IMR-90 (cell line): ENCODE measurements around the gene FRS3. TPM values are rescaled to one million over a fixed set of nuclear protein-coding genes. Genes with fewer than 3 reads are reported as not detected.
A peak's percentile ranks its signal among the peaks of the same experiment; 100 is the strongest.

ENCODE experiments used
- ATAC-seq: fragments of 200-7000 bp; cut with Tn5 transposase; 2 replicates; pipeline ENCODE4 v1.9.1; 2020; ENCODE audit warnings: low read depth, mild to moderate bottlenecking, moderate library complexity
- BruUV-seq: library from RNA; stranded (reverse); fragments of 400-500 nt; replicated peaks from 2 replicates; lab custom pipeline; 2021; lab: Mats Ljungman, UMichigan
- CTCF ChIA-PET: fragments of 300-600 bp; formaldehyde crosslinking; extraction: SDS; loops from one replicate; lab custom pipeline; 2021; ENCODE audit warnings: antibody characterized with exemption; lab: Yijun Ruan, JAX
- POLR2A ChIA-PET: fragments of 300-600 bp; sonication (Branson Sonifier 250); formaldehyde crosslinking; loops from one replicate; lab custom pipeline; 2022; ENCODE audit warnings: antibody characterized with exemption; ENCODE audit not compliant: unreplicated experiment; lab: Charles Lee
- DNase-seq: peaks from one replicate; pipeline ENCODE4 v3.0.0; 2013
- H2AFZ ChIP-seq: replicated peaks from 2 replicates; pipeline ENCODE3; 2013; ENCODE audit warnings: low read length, mild to moderate bottlenecking; ENCODE audit not compliant: poor library complexity
- H2AK5ac ChIP-seq: 2 replicates; pipeline ENCODE4 v1.6.1; 2013; ENCODE audit warnings: low read depth, low read length, inconsistent platforms
- H2AK9ac ChIP-seq: replicated peaks from 2 replicates; pipeline ENCODE3; 2013; ENCODE audit warnings: mild to moderate bottlenecking, low read depth, low read length, moderate library complexity; ENCODE audit not compliant: poor library complexity
- H2BK120ac ChIP-seq: 2 replicates; pipeline ENCODE4 v1.6.1; 2013; ENCODE audit warnings: low read depth, low read length, inconsistent platforms
- H2BK15ac ChIP-seq: 3 replicates; pipeline ENCODE4 v1.6.1; 2013; ENCODE audit warnings: low read depth, low read length, inconsistent platforms
- H2BK20ac ChIP-seq: 2 replicates; pipeline ENCODE4 v1.6.1; 2013; ENCODE audit warnings: low read depth, mild to moderate bottlenecking, inconsistent platforms, low read length, moderate library complexity
- H2BK5ac ChIP-seq: 2 replicates; pipeline ENCODE4 v1.6.1; 2013; ENCODE audit warnings: mild to moderate bottlenecking, low read depth, low read length, inconsistent platforms; ENCODE audit not compliant: poor library complexity, severe bottlenecking
- H3K14ac ChIP-seq: replicated peaks from 2 replicates; pipeline ENCODE4 v1.6.1; 2013; ENCODE audit warnings: low read depth, low read length, inconsistent platforms
- H3K18ac ChIP-seq: 2 replicates; pipeline ENCODE4 v1.6.1; 2013; ENCODE audit warnings: low read depth, low read length, control low read depth
- H3K23ac ChIP-seq: 2 replicates; pipeline ENCODE4 v1.6.1; 2013; ENCODE audit warnings: low read depth, low read length, inconsistent platforms
- H3K27ac ChIP-seq: 2 replicates; pipeline ENCODE4 v1.5.1; 2013; ENCODE audit warnings: mild to moderate bottlenecking, control low read depth, low read length; ENCODE audit not compliant: insufficient read depth
- H3K27me3 ChIP-seq: 2 replicates; pipeline ENCODE4 v1.6.1; 2013; ENCODE audit warnings: low read length; ENCODE audit not compliant: control insufficient read depth, insufficient read depth
- H3K36me3 ChIP-seq: 2 replicates; pipeline ENCODE4 v1.6.1; 2013; ENCODE audit warnings: low read length, mixed read lengths; ENCODE audit not compliant: control insufficient read depth, insufficient read depth
- H3K4ac ChIP-seq: 2 replicates; pipeline ENCODE4 v1.6.1; 2013; ENCODE audit warnings: low read depth, low read length, inconsistent platforms
- H3K4me1 ChIP-seq: 2 replicates; pipeline ENCODE4 v1.6.1; 2013; ENCODE audit warnings: low read length, mixed read lengths; ENCODE audit not compliant: control insufficient read depth, insufficient read depth
- H3K4me2 ChIP-seq: 2 replicates; pipeline ENCODE4 v1.6.1; 2013; ENCODE audit warnings: low read depth, mild to moderate bottlenecking, control low read depth, low read length, moderate library complexity
- H3K4me3 ChIP-seq: 2 replicates; pipeline ENCODE4 v1.5.1; 2013; ENCODE audit warnings: low read depth, mild to moderate bottlenecking, control low read depth, low read length, moderate library complexity; ENCODE audit not compliant: insufficient read depth
- H3K56ac ChIP-seq: 2 replicates; pipeline ENCODE4 v1.6.1; 2013; ENCODE audit warnings: low read length, inconsistent platforms; ENCODE audit not compliant: insufficient read depth; ENCODE audit errors: extremely low read depth
- H3K79me1 ChIP-seq, 2 experiments: 2 replicates each; pipeline ENCODE4 v1.6.1; 2013; ENCODE audit warnings: low read length in 2 of 2, inconsistent platforms in 1 of 2, low read depth in 1 of 2
- H3K9ac ChIP-seq: 2 replicates; pipeline ENCODE4 v1.6.1; 2013; ENCODE audit warnings: low read depth, low read length, control low read depth
- H3K9me1 ChIP-seq: 2 replicates; pipeline ENCODE4 v1.6.1; 2013; ENCODE audit warnings: low read length, inconsistent platforms; ENCODE audit not compliant: insufficient read depth
- H3K9me3 ChIP-seq: 2 replicates; pipeline ENCODE4 v1.6.1; 2013; ENCODE audit warnings: low read length; ENCODE audit not compliant: control insufficient read depth, insufficient read depth
- H4K20me1 ChIP-seq: 2 replicates; pipeline ENCODE4 v1.6.1; 2013; ENCODE audit warnings: low read length, inconsistent platforms; ENCODE audit not compliant: insufficient read depth
- H4K5ac ChIP-seq: 2 replicates; pipeline ENCODE4 v1.6.1; 2013; ENCODE audit warnings: mild to moderate bottlenecking, low read depth, low read length, control low read depth
- H4K8ac ChIP-seq, 2 experiments: 2 replicates each; pipeline ENCODE4 v1.6.1; 2013; ENCODE audit warnings: low read depth in 2 of 2, low read length in 2 of 2, control low read depth in 1 of 2, inconsistent platforms in 1 of 2
- H4K91ac ChIP-seq: 2 replicates; pipeline ENCODE4 v1.6.1; 2013; ENCODE audit warnings: low read depth, low read length, inconsistent platforms; ENCODE audit not compliant: insufficient read depth
- BHLHE40 ChIP-seq: fragments of 150-350 bp; IDR thresholded peaks from 2 replicates; pipeline ENCODE4 v1.6.1; 2016; ENCODE audit warnings: mild to moderate bottlenecking, low read depth, low read length
- CEBPB ChIP-seq: IDR thresholded peaks from 2 replicates; pipeline ENCODE4 v1.6.1; 2012; ENCODE audit warnings: low read depth, low read length, improper control_type of control experiment
- CHD1 ChIP-seq: IDR thresholded peaks from 2 replicates; pipeline ENCODE4 v1.6.1; 2012; ENCODE audit warnings: low read depth, low read length, improper control_type of control experiment
- FOS ChIP-seq: fragments of 150-350 bp; IDR thresholded peaks from 2 replicates; pipeline ENCODE4 v1.6.1; 2016; ENCODE audit warnings: low read depth, low read length
- MAFK ChIP-seq: IDR thresholded peaks from 2 replicates; pipeline ENCODE4 v1.6.1; 2012; ENCODE audit warnings: low read depth, low read length, improper control_type of control experiment
- MAZ ChIP-seq: IDR thresholded peaks from 2 replicates; pipeline ENCODE4 v1.6.1; 2012; ENCODE audit warnings: low read depth, mild to moderate bottlenecking, low read length, improper control_type of control experiment, moderate library complexity, borderline replicate concordance
- MXI1 ChIP-seq: IDR thresholded peaks from 2 replicates; pipeline ENCODE4 v1.6.1; 2012; ENCODE audit warnings: low read depth, mild to moderate bottlenecking, low read length, moderate library complexity, borderline replicate concordance
- POLR2A ChIP-seq: IDR thresholded peaks from 2 replicates; pipeline ENCODE4 v1.6.1; 2012; ENCODE audit warnings: mild to moderate bottlenecking, low read depth, low read length
- RAD21 ChIP-seq: IDR thresholded peaks from 2 replicates; pipeline ENCODE4 v1.6.1; 2012; ENCODE audit warnings: low read length, improper control_type of control experiment
- RCOR1 ChIP-seq: IDR thresholded peaks from 2 replicates; pipeline ENCODE4 v1.6.1; 2012; ENCODE audit warnings: mild to moderate bottlenecking, low read length, improper control_type of control experiment; ENCODE audit not compliant: insufficient replicate concordance
- RFX5 ChIP-seq: IDR thresholded peaks from 2 replicates; pipeline ENCODE4 v1.8.0; 2012; ENCODE audit warnings: low read depth, mild to moderate bottlenecking, low read length, moderate library complexity
- SMC3 ChIP-seq: fragments of 150-350 bp; IDR thresholded peaks from 2 replicates; pipeline ENCODE4 v1.6.1; 2016; ENCODE audit warnings: low read depth, mild to moderate bottlenecking, antibody characterized with exemption, low read length, moderate library complexity
- WGBS, 2 experiments: methylation state at CpG; one replicate each; pipeline versions ENCODE4 v1.1.5 to v1.1.7; 2013; ENCODE audit warnings: missing lambda C conversion rate in 2 of 2; ENCODE audit not compliant: insufficient read length in 1 of 2; ENCODE audit errors: extremely low coverage in 2 of 2; 5-methylcytosine and 5-hydroxymethylcytosine counted together
- dilution Hi-C: fragments of 300-500 bp; cut with HindIII; formaldehyde crosslinking; loops from one replicate; pipeline ENCODE4 v1.14.3; 2018; ENCODE audit warnings: low sequenced_read_pairs; ENCODE audit not compliant: unreplicated experiment
- in situ Hi-C: fragments of 300-500 bp; cut with MboI; formaldehyde crosslinking; loops from 3 replicates; pipeline ENCODE4 v1.14.3; 2019; ENCODE audit warnings: low sequenced_read_pairs, inconsistent platforms, mixed read lengths
- intact Hi-C: fragments of 100-400 bp; cut with micrococcal nuclease; formaldehyde crosslinking; loops from 2 replicates; pipeline ENCODE4 v1.10.0; 2022
- polyA plus RNA-seq, 3 experiments: library from polyadenylated mRNA; depleted of rRNA; stranded (reverse); fragments of >200 nt; gene quantifications; 2 replicates each; pipeline ENCODE4 v1.2.3, GENCODE V29; 2012; ENCODE audit warnings: low replicate concordance in 1 of 3
- total RNA-seq: library from RNA; depleted of rRNA; stranded (reverse); fragments of >200 nt; gene quantifications from 2 replicates; pipeline ENCODE4 v1.2.3, GENCODE V29; 2012
- TF ChIP-seq, protein P1 (sequence below): fragments of 150-350 bp; IDR thresholded peaks from 2 replicates; pipeline ENCODE4 v1.6.1; 2016; ENCODE audit warnings: low read depth, mild to moderate bottlenecking, low read length, moderate library complexity, borderline replicate concordance
- TF ChIP-seq, protein P2 (sequence below): fragments of 150-350 bp; IDR thresholded peaks from 2 replicates; pipeline ENCODE4 v1.6.1; 2017; ENCODE audit warnings: mild to moderate bottlenecking, antibody characterized with exemption, low read length, low read depth

Gene FRS3
- total and polyA plus RNA-seq, 2 of the 4 experiments (the other 2 are of a cell fraction), result 0.54 to 3.8 TPM

DNA sequence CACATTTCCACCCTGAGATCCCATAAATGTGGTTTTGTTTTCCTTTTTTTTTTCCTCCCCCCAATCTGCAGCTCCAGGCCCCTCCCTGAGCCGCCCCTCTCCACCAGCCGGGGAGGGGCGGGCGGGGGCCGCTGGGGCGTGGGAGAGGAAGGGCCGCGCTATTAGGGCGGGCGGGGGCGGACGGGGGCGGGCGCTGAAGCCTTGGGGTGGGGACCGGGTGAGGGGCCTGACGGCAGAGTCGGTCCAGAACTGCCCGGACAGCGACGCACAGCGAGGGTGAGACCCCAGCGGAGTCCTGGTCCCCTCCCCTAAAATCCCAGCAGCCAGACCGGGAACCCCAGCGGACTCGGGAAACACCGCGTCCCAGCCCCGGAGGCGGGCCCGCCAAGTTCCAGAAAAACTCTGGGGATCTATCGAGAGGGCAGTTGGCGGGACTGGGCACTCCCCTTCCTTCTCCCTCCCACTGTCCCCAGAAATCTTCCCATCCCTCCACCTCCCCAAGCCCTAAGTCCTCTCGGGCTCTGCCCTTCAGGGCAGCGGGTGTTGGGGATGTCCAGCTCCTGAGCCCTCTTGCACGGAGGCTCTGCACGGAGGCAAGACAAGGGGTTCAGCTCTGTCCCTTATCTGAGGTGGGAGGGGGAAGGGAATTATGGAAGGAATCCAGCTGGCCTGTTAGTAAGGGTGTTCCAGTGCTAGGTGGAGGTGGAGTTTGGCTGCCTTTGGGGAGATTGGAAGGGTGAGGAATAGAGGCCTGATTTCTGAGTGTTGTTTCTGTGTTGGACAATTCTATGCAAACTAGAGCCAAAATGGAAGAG is 1.1 kb upstream of the FRS3 start, which contains the start of gene PRICKLE4:
PRICKLE4 (plus strand) TSS at position 232 of the 815 bp plus-strand sequence. CDS start 2,692 bp downstream, outside the sequence.
- no peak for DNase-seq
- BruUV-seq, result no TSS peak
- in situ Hi-C loops, result loop anchor here (5.0 to 10.0 kb wide), 2 partner anchors 154 to 267 kb away; no protein-coding TSS in a partner anchor
- TF ChIP-seq MAZ (no peak), RAD21 (no peak), BHLHE40 (no peak), RFX5 (no peak), MAFK (no peak), MXI1 (no peak), CHD1 (no peak), RCOR1 (no peak), POLR2A (no peak), FOS (no peak), SMC3 (no peak), CEBPB (no peak)
- TF ChIP-seq, protein P1, sequence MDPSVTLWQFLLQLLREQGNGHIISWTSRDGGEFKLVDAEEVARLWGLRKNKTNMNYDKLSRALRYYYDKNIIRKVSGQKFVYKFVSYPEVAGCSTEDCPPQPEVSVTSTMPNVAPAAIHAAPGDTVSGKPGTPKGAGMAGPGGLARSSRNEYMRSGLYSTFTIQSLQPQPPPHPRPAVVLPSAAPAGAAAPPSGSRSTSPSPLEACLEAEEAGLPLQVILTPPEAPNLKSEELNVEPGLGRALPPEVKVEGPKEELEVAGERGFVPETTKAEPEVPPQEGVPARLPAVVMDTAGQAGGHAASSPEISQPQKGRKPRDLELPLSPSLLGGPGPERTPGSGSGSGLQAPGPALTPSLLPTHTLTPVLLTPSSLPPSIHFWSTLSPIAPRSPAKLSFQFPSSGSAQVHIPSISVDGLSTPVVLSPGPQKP, result no peak
- TF ChIP-seq, protein P2, sequence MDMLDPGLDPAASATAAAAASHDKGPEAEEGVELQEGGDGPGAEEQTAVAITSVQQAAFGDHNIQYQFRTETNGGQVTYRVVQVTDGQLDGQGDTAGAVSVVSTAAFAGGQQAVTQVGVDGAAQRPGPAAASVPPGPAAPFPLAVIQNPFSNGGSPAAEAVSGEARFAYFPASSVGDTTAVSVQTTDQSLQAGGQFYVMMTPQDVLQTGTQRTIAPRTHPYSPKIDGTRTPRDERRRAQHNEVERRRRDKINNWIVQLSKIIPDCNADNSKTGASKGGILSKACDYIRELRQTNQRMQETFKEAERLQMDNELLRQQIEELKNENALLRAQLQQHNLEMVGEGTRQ, result no peak

More for the DNA sequence above, 1.1 kb upstream of the FRS3 start, which contains the start of gene PRICKLE4:
- POLR2A ChIA-PET, result no interaction called here
- H2AK5ac ChIP-seq, result peak within 1 kb of the TSS; percentile 61
- H2AFZ ChIP-seq, result peak within 1 kb of the TSS; percentile 93
- peak within 1 kb of the TSS; percentile 79 for H3K23ac ChIP-seq
- H3K4me2 ChIP-seq, result peak within 1 kb of the TSS; percentile 87
- H3K79me1 ChIP-seq, result peaks cover 10 to 31% of the 10 kb centered on the region in 2 experiments
- peak within 1 kb of the TSS; percentile 38 for H3K27ac ChIP-seq
- peak within 1 kb of the TSS; percentile 58 for H3K4ac ChIP-seq
- H4K91ac ChIP-seq, result 0 out of 2 replicates have a peak within 1 kb of the TSS, but pooled peaks have one; percentile 1
- H4K8ac ChIP-seq, result peak within 1 kb of the TSS; percentile 15 to 18; a peak in 2 of 4 replicates
- dilution Hi-C loops, result no loop called here
- H4K5ac ChIP-seq, result no peak within 1 kb of the TSS
- H3K14ac ChIP-seq, result peak within 1 kb of the TSS; percentile 44; the same call in 1 of the 2 replicates
- H4K20me1 ChIP-seq, result no peaks in the 10 kb centered on the region
- H3K9ac ChIP-seq, result peak within 1 kb of the TSS; percentile 54
- H2BK120ac ChIP-seq, result peak within 1 kb of the TSS; percentile 22; the same call in 1 of the 2 replicates
- H2BK15ac ChIP-seq, result peak within 1 kb of the TSS; percentile 0; the same call in 1 of the 3 replicates
- no peak within 1 kb of the TSS for H2BK20ac ChIP-seq
- no peaks in the 10 kb centered on the region for H3K9me3 ChIP-seq
- peak within 1 kb of the TSS; percentile 54 for H3K4me3 ChIP-seq
- H3K56ac ChIP-seq, result no peak within 1 kb of the TSS
- peak; percentile 5 for ATAC-seq
- H3K9me1 ChIP-seq, result no peaks in the 10 kb centered on the region; the same call in 1 of the 2 replicates
- peaks cover 4% of the 10 kb centered on the region; the same call in 1 of the 2 replicates for H3K36me3 ChIP-seq
- no peak within 1 kb of the TSS for H3K18ac ChIP-seq
- CTCF ChIA-PET, result no interaction called here
- no peaks in the 10 kb centered on the region for H3K27me3 ChIP-seq
- peak within 1 kb of the TSS; percentile 6 for H2BK5ac ChIP-seq
- H3K4me1 ChIP-seq, result peaks cover 12% of the 10 kb centered on the region
- WGBS, 2 experiments, result 0% methylated on average over 2 of the region's 36 CpGs; no CpG with 5 or more reads in 1 of the 2 experiments
- peak within 1 kb of the TSS; percentile 31 for H2AK9ac ChIP-seq
- intact Hi-C loops, result loop anchor here (1.0 to 10.0 kb wide), 4 partner anchors 157 to 434 kb away; partner anchors contain the start of gene MRPS10
